HUDEP-2 (cell line): ENCODE measurements around the gene MOCOS.

Experiments used
- DNase-seq, 76 experiments: peaks; one replicate each; lab custom pipeline; 2025; ENCODE audit not compliant: unreplicated experiment in 76 of 76; lab: John Stamatoyannopoulos, UW

MOCOS gene

DNA sequence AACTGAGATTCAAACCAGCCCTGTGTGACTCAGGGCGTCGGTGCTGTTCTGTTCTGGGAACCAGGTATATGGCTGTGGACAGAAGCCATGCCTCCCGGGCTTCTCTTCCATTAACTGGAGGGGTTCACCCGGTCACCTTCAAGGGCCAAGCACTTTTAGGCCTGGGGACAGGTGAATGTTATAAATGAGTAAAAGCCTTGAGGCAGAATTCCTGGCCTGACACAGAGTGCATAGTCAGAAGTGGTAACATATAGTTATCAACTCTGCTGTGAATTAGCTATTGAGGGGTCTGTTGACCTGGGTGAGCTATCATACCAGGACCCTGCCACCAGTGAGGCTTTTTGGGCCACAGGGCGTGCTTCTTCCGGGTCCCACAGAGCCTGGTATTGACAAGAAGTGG, 112.9 kb downstream of the MOCOS start:
- DNase-seq = no peak

DNA sequence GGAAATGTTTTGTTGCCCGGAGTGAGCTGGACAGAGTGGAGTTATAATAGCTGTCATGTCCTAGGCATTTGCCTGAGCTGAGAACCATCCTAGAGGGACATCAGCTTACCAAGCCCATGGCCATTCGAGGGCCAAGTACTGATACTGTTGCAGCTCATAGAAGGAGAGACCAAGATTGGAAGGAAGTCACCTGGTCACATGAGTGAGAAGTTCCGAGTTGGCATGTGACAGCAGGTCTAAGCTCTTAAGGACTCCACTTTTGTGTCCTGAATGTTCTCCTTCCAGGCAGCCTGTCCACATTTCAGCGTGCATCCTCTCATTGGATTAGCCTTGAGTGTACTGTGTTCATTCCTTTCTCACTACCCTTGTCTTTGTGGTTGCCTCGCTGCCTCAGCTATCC, 114.6 kb downstream of the MOCOS start:
- no peak for DNase-seq

DNA sequence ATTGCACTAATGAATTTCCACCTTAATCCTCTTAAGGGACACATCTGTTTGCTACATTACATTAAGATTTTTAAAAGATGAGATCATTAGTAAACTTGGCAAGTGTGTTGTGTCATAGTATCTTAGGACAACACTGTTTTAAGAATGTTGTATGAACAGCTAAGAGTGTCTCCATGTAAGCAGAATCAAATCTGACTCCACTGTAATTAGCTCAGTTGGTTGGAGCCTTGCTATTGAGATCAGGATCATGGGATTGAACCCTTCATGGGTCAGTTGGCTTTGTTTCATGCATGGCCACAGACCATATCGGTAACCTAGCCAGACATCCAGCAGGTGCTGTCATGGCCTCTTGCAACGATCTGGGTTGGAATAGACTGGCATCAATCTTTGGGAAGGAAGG, 115.4 kb downstream of the MOCOS start:
- no peak for DNase-seq

DNA sequence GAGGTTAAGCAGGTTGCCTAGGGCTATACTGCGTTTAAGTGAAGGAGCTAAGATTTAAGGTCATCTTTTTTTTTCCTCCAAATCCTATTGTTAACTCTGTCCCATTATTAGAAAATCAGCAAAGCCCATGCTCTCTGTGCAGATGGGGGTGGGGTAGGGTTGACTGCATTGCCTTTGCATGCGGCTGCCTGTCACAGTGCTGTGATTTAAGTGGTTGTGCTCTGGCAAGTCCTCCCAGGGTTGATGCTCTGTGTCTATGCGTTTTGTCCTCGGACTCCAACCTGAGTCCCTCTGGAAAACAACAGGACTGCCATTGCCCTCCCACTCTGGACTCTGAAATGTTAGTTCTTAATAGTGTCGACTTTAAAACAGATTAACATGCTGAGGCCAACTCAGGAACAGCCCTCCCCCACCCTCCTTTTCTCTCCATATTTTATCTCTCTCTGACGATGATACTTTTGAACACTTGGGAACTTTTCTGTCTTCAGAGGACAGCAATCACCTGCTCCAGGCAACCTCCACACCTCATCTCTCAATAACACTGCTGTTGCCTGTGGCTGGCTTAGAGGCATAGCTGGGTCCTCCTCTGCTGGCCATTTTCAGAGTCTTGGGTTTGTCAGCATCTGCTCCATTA, 116.0 kb downstream of the MOCOS start:
- no peak for DNase-seq

DNA sequence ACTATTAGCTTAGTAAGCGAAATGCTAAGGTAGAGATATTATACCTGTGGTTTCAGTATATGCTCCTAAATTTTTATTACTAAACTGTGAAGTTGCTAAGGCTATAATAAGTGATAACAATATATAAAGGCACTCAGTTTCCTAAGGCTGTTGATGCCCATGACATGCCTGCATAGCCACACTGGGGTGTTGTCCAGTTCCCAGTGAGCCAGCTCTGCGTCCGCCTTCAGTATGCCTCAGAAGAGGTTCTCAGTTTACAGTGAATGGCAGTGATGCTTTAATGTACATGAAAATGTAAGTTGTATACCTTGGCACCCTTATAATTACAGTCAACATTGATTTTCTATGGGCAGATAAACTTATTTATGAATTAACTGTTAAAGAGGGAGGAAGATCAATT, 117.4 kb downstream of the MOCOS start:
- DNase-seq = no peak

DNA sequence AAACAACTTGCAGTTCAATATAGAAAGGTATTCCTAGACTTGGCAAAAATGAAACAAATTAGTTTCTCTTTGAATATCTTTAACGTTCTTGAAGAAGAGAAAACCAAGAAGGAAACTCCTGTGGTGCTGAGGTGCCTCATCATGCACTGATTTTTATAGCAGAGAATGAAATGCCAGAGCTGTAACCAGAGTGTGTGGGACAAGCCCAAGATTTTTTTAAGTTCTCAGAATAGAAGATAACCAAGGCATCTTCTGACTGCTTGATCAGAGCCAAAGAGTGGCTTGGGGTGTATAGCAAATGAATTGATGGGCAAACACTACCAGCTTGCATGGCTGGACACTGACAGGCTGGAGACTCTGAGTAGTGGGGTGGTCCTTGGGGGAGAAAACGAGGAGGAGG, 118.1 kb downstream of the MOCOS start:
- DNase-seq = no peak

DNA sequence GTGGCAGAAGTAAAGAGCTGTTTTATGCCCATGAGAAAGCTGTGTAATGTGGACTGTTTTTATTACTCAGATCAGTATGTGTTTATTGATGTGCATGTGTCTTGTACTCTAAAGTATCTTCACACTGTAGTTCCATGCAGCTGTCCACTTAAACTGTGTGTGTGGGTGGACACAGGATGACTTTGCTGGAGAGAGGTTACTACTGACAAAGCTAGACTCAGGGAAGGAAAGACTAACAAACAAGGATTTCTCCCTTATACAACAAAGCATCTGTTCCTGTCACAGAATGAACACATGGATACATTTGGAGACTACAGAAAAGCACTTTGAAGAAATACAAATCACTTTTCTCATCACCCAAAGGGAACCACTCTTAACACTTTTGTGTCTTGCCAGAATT, 120.2 kb downstream of the MOCOS start:
- no peak for DNase-seq

DNA sequence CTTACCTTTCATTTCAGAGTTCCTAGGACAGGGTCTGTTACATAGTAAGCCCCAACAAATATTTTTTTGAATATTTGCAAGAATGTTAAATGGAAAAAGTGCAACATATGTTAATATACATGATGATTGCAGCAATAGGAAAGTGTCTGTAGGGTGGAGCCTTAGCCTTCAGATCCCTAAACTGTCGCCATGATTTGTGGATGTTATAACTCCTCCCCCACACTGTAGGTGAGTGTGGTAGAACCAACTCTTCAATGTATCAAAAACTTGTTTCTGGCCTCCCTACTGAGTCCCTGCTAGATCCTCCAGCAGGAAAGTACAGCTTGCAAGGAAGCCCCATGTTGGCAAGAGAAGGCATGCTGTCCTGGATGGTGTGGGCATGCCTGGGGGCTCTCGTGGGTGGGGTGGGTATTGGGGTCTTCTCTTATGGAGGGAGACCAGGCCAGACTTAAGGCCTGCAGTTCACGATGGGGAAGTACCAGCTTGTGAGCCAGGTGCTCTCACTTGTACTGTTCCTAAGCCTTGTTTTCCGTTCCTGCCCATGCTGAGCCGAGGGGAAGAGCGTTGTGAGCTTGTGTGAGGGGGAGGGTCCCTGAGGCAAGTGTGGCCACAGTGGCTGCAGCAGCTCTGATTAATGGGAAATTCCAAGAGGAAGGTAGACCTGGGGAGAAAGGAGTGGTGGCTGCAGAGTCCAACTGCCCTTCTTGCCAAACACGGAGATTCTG, 121.6 kb downstream of the MOCOS start:
- DNase-seq = no peak

DNA sequence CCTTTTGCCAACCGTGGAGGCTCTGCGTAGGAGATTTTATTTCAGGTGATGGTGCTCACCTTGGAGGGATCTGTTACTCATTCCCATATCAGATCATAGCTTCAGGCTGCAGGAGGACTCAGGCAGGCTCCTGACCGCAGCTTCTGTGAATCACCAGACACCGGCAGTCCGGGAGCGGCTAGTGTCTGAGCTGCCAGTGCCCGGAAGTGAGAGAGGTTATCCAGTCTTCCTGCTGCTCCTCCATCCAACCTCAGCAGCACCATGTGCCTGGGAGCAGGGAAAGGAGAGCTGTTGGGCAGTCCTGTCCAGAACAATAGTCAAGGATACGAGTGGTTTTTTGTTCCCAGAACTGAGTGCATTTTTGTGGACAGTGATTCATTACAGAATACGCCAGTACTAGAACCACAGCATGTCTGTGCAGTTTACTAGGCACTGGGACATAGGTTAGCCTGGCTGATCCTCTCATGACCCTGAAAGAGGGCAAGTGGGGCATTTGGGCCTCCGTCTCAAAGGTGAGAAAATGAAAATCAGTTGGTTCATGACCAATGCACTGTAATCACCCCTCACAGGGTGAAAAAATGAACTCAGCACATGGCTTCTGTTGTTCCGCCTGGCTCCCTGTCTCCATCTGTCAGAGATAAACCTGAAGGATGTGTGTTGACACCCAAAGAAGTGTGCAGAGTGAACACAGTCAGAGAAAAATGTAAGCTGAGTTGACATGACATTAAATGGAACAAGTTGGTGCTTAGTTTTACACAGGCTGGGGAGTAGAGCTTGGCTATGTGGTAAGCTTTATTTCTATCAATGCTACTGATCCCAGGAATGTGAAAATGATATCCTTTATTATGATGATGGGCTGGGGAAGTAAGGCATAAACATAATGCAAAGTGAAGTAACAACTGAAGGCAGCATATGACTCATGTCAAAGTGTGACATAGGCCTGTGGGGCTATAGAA, 122.4 kb downstream of the MOCOS start:
- no peak for DNase-seq

DNA sequence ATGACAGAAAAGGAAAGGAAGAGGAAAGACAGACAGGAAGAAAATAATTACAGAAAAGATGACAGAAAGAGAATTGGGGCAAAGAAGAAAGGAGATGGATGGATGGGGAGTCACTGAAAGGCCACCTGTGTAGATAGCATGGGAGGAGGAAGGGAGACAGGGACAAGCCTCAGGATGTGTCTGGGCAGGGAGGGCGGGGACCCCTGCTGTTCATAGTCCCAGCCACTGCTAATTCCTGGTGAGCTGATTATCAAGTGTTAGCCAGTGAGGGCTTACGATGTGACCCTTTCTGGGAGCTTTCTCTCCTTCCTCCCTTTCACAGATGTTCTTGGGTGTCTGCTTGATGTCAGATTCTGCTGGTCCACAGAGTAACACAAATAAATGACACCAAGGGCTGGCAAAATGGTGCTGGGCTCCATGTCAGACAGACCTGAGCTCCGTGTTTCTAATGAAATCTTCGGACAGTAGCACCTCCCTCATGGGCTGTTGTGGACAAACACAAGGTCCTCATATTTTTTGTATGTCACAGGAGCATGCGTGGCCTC, 123.8 kb downstream of the MOCOS start:
- DNase-seq = no peak

DNA sequence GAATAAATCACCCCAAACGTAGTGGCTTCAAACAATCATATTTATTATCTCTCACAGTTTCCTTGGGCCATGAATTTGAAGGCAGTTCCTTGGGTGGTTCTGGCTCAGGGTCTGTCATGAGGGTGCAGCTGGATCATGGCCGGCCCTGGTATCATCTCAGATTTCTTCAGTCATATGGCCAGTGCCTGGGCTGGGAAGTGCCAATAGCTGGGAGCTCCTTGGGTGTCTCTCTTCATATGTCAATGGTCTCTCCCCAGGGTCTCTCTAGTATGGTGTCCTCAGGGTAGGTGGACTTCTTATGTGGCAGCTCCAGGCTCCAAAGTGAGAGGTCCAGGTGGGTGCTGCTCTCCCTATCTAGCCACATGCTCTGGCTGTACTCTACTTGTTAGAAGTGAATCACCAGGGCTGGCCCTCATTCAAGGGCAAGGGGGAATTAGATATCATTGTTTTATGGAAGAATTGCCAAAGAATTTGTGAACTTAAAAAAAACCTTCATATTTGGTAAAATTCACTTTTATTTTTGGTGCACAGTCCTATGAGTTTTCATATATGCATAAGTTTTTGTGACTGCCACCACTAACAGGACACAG, 125.6 kb downstream of the MOCOS start:
- no peak for DNase-seq

DNA sequence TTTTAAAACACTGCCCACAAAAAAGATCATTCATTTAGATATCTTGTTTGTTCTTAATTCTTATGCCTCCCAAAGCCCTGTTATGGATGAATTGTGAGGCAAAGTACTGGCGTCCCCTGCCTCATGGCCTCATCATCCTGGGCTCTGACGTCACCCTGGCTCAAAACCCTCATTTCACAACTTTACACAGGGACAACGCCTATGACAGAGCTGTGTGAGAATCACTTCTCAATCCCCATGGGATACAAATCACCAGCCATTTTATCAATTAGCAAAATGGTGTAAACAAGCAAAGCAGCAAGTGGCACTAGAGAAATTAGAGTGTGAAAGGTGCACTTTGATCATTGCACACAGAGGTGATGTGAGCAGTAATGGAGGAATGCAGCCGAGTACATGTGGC, 126.8 kb downstream of the MOCOS start:
- DNase-seq = no peak

DNA sequence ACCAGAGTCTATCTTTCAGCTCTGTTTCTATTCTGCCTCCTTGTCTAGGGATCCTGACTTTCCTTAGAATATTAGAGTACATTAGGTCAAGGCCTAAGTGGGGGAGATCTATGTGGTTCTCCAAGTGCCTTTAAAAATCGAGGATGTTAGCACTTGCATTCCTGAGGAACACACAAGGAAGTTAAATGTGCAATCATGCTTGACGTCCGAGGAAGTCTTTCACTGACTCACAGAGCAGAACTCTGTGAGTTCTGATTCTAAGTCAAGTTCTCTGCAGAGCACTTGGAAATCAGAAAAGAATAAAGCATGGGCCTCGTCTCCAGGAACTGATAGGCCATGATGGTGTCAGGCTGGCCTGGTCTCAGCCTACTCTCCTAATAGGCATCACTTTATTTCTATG, 127.5 kb downstream of the MOCOS start:
- DNase-seq = no peak

DNA sequence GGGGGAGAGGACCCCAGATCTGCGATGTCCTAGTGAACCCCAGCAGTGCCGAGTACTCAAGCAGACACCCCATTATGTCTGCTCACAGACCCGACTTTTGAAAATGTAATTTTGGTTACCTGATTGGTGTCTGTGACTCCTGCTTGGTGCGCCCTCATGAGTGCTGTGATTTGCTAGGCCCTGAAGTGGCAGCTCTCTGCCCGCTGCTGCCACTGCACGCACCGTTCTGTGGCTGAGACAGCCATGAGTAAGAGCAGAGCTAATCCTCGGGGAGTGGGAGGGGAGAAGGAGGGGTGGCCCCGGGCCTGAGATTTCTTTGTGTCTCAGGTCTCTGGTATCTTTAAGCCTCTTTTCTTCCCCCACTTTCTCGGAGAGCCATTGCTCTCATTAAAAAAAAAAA, 128.4 kb downstream of the MOCOS start:
- no peak for DNase-seq

DNA sequence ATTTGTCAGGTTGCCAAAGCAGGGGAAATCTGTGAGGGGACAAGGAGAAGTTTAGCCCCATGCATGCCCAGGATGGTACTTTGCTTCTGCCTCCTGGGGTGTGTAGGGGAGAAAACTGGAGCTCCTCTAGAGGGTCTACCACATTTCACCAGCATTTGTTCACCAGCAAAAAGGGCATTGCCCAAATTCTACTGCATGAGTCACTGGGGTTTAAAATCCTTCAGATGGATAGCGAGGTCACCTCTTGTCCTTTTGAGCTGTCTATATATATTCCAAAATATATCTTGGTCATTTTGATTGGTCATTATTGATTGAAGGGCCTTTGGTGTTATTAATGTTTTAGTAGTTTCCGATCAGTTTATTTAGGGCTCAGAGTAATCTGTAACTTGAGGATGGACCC, 128.9 kb downstream of the MOCOS start:
- DNase-seq = no peak
